ENCODE data around the gene FAM170B. TPM values are rescaled to one million over a fixed set of nuclear protein-coding genes. Genes with fewer than 3 reads are reported as not detected.

FAM170B gene
- total RNA-seq, 1 donor from 2014 or later: not detected

DNA sequence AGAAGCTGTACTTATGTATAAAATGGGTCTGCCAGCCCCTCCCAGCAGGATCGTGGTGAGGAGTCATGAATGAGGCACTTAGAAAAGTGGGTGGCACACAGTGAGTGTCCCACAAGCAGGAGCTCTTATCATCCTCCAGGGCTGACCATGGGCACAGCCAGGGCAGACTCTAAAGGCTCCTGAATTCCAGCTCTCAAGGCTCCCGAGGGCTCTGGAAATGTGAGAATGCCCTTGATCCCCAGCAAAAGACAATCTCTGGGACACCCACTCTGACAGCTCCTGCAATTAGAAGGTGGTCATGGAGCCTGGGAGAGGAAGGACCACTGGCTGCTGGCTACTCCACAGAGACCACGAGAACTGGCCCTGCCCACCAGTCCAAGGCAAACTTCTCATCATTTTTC, 20.1 kb downstream of the FAM170B start:
- Mint-ChIP-seq H3K4me3 (ENCODE audit: unreplicated experiment) (no peak overlapping the region), H3K4me1 (ENCODE audit: unreplicated experiment) (no peaks in the 10 kb centered on the region), H3K27ac (ENCODE audit: unreplicated experiment) (no peak overlapping the region), H3K9me3 (ENCODE audit: unreplicated experiment) (no peaks in the 10 kb centered on the region), H3K36me3 (ENCODE audit: low read depth, unreplicated experiment) (no peaks in the 10 kb centered on the region), H3K27me3 (ENCODE audit: unreplicated experiment) (no peaks in the 10 kb centered on the region)
- no peak for DNase-seq (ENCODE audit: low spot score)
- TF ChIP-seq, protein P1, sequence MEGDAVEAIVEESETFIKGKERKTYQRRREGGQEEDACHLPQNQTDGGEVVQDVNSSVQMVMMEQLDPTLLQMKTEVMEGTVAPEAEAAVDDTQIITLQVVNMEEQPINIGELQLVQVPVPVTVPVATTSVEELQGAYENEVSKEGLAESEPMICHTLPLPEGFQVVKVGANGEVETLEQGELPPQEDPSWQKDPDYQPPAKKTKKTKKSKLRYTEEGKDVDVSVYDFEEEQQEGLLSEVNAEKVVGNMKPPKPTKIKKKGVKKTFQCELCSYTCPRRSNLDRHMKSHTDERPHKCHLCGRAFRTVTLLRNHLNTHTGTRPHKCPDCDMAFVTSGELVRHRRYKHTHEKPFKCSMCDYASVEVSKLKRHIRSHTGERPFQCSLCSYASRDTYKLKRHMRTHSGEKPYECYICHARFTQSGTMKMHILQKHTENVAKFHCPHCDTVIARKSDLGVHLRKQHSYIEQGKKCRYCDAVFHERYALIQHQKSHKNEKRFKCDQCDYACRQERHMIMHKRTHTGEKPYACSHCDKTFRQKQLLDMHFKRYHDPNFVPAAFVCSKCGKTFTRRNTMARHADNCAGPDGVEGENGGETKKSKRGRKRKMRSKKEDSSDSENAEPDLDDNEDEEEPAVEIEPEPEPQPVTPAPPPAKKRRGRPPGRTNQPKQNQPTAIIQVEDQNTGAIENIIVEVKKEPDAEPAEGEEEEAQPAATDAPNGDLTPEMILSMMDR (IDR thresholded peaks at IDR 0.05; ENCODE audit: unreplicated experiment): no peak

DNA sequence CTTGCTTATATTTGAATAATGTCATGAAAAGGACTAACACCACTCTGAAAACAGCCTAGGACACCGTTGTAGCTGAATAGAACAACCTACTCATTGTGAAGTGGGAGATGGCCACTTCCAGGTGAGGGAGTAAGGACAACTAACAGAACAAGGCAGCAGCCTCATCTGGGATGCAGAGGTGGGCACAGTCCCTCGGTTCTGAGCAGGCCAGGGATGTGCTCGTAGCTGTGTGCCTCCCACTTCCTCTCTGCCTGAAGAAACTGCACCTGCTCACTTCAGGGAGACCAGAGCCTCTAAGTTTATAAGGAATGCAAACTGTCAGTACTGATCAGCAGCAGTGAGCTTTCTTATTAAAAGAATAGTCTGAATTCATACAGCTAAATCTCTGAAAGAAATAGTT, 21.0 kb downstream of the FAM170B start:
- H3K4me3 Mint-ChIP-seq (ENCODE audit: unreplicated experiment): no peak overlapping the region
- no peak overlapping the region for H3K27ac Mint-ChIP-seq (ENCODE audit: unreplicated experiment)
- DNase-seq (ENCODE audit: low spot score): no peak
- no peaks in the 10 kb centered on the region for H3K9me3 Mint-ChIP-seq (ENCODE audit: unreplicated experiment)
- H3K36me3 Mint-ChIP-seq (ENCODE audit: low read depth, unreplicated experiment): no peaks in the 10 kb centered on the region
- H3K27me3 Mint-ChIP-seq (ENCODE audit: unreplicated experiment): no peaks in the 10 kb centered on the region
- TF ChIP-seq, protein P1 (IDR thresholded peaks at IDR 0.05; ENCODE audit: unreplicated experiment): no peak
- no peaks in the 10 kb centered on the region for H3K4me1 Mint-ChIP-seq (ENCODE audit: unreplicated experiment)

DNA sequence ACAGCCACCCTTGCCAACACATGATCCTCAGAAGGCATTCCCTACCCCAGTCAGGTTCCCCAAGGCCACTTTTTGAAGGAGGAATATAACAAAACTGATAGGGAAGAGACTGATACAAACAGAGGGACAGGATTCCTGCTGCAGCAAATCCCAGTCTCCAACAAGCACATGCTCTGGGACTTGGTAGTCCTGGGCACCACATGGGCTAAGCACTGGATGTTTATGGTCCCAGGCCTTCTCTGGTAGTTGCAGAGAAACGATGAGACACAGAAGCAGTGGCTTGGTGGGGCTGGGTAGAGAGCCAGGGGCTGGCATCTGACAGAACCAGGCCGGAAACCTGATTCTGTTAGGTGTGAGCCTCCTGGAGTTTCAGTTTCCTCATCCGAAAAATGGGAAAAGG, 21.7 kb downstream of the FAM170B start:
- Mint-ChIP-seq H3K27ac (ENCODE audit: unreplicated experiment) (no peak overlapping the region), H3K27me3 (ENCODE audit: unreplicated experiment) (no peaks in the 10 kb centered on the region), H3K4me3 (ENCODE audit: unreplicated experiment) (no peak overlapping the region), H3K36me3 (ENCODE audit: low read depth, unreplicated experiment) (no peaks in the 10 kb centered on the region), H3K9me3 (ENCODE audit: unreplicated experiment) (no peaks in the 10 kb centered on the region), H3K4me1 (ENCODE audit: unreplicated experiment) (no peaks in the 10 kb centered on the region)
- TF ChIP-seq, protein P1 (IDR thresholded peaks at IDR 0.05; ENCODE audit: unreplicated experiment): no peak
- no peak for DNase-seq (ENCODE audit: low spot score)

DNA sequence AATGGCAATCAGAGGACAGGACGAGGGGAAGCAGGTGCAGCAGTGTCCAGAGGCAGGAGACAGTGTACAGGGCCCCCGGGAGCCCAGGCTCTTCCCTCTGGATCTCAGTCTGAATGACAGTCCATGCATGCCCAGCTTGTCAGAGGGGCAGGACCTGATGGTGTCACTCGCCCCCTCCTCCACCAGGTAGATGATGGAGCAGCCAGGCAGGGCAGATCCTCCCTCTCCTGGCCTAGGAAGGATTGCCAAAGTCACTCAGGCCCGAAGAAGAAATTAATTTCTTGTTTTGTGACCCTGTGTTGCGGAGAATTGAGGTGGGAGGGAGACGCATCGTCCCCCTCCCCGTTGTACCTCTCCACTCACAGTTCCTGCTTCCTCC, 22.5 kb downstream of the FAM170B start:
- no peaks in the 10 kb centered on the region for H3K27me3 Mint-ChIP-seq (ENCODE audit: unreplicated experiment)

DNA sequence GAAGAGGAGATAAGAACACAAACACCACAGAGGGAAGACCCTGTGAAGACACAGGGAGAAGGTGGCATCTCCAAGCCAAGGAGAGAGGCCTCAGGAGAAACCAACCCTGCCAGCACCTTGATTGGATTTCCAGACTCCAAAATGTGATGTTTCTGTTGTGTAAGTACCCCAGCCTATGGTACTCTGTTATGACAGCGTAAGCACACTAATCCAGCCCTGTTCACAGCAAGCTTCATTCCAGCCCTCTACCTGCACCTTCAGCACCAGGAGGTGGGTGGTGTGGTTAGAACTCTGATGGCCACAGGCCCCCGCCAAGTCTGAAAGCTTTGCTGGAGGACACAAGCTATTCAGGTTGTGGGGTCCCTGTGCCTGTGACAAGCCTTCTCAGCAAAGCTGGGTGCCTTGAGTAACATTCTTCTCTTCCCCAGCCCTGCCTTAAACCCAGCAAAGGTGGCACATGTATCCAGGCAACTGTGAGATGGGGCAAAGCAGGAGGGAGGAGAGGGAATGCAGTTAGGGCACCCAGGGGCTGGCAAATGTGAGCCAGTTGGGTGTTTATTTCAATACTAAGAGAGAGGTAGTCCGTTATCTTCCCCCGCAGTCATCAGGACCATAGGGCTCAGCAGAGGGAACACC, 23.0 kb downstream of the FAM170B start:
- H3K36me3 Mint-ChIP-seq (ENCODE audit: low read depth, unreplicated experiment): no peaks in the 10 kb centered on the region
- TF ChIP-seq, protein P1 (IDR thresholded peaks at IDR 0.05; ENCODE audit: unreplicated experiment): no peak
- H3K27ac Mint-ChIP-seq (ENCODE audit: unreplicated experiment): no peak overlapping the region
- H3K4me3 Mint-ChIP-seq (ENCODE audit: unreplicated experiment): no peak overlapping the region
- no peaks in the 10 kb centered on the region for H3K27me3 Mint-ChIP-seq (ENCODE audit: unreplicated experiment)
- no peaks in the 10 kb centered on the region for H3K4me1 Mint-ChIP-seq (ENCODE audit: unreplicated experiment)
- DNase-seq (ENCODE audit: low spot score): no peak
- H3K9me3 Mint-ChIP-seq (ENCODE audit: unreplicated experiment): no peaks in the 10 kb centered on the region

More for the DNA sequence above, 22.5 kb downstream of the FAM170B start:
- no peak for DNase-seq (ENCODE audit: low spot score)
- Mint-ChIP-seq H3K4me1 (ENCODE audit: unreplicated experiment) (no peaks in the 10 kb centered on the region), H3K36me3 (ENCODE audit: low read depth, unreplicated experiment) (no peaks in the 10 kb centered on the region), H3K9me3 (ENCODE audit: unreplicated experiment) (no peaks in the 10 kb centered on the region), H3K4me3 (ENCODE audit: unreplicated experiment) (no peak overlapping the region), H3K27ac (ENCODE audit: unreplicated experiment) (no peak overlapping the region)
- TF ChIP-seq, protein P1 (IDR thresholded peaks at IDR 0.05; ENCODE audit: unreplicated experiment): no peak
